HG03095 (cell line): ENCODE data around the gene NEURL3.
A peak's percentile ranks its signal among the peaks of the same experiment; 100 is the strongest.
"Not testable (repeated sequence)": the region's sequence is repeated elsewhere in the genome, so short reads cannot be mapped to it uniquely, and the experiment has no call there.

ENCODE experiments used
- ATAC-seq: cut with Tn5 transposase; IDR thresholded peaks from one replicate; pipeline ENCODE4 v1.9.1; 2021; ENCODE audit warnings: moderate library complexity; ENCODE audit not compliant: unreplicated experiment

The NEURL3 gene

DNA sequence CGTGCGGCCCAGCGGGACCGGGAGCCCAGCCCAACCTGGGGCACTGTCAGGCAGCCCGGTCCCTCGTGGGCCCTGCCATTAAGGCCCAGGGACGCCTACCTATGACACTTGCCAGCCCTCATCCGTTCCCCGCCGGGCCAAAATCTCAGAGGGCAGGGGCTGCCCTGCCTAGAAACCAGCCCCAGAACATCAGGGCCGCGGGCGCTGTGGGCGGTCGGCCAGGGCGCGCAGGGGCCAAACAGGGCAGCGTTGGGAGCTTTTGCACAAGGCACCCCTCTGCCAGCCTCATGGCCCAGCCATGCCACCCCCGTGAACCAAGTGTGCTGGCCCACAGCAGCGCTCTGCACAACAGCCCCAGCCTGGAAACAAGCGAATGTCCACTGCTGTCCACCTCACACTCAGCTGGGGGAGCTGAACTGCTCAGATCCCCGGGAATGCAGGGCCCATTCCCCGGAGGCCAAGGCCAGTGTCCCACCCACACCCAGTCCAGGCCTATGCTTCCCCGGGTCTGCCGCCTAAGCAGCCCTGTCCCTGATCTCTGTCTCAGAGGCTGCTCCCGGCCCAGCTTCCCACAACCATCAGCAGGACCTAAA lies 3.5 kb upstream of the NEURL3 start:
- ATAC-seq: no peak

DNA sequence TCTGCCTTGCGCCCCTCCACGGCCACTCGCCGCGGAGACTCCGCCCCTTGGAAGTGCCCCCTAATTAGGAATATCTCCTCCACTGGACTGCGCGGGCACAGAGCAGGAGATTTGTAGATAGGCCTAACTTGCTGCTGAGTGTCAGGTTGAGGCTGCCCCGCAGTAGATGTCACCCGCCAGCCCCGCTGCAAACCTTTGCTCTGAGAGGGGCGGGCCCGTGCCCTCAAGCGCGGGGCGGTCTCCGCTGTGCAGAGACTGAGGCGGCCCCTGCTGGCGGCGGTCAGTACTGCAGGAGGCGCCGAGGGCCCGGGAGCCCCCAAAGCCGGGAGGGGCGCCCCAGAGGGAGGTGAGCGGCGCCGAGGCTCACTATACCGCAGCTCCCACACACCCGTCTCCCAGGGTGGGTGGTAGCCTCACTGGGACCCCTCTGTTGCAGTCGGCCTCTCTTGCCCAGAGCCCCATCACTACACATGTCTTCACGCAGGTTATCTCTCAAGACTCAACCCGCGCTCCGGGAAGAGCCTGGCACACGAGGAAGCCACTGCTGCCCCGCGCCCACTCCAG lies 2.9 kb upstream of the NEURL3 start:
- peak; percentile 54 for ATAC-seq

GRCh38 chr2:96506907-96507240 lies 1.7 kb upstream of the NEURL3 start:
- no peak for ATAC-seq

GRCh38 chr2:96506016-96506906 lies 1.1 kb upstream of the NEURL3 start:
- no peak for ATAC-seq

DNA sequence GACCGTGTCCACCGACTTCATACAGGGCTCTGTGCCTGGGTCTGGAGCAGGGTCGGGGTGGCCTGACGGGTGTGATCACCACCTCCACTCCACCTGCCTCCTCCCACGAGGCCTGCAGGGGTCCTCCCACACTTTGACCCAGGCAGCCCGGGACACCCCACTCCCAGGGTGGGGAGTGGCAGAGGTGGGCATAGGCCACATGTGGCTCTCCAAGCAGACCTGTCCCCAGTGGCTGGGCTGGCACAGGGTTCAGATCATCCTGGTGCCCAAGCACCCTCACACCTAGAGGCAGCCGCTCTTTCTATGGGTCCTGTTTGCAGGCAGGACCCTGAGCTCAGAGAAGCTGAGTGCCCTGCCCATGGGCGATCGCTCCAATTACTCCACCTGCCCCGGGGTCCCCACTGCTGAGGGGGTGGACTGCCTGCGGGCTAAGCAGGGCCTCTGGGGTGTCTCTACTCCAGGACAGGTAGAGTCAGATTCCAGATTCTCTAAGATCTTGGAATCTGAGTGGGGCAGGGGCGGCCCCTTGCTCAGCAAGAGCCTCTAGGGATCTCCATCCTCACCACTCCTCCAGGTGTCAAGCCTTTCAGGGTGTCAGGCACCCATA lies 1.4 kb downstream of the NEURL3 start:
- no peak for ATAC-seq

- ATAC-seq: no peak
Observed at GRCh38 chr2:96502891-96503636, 2.1 kb downstream of the NEURL3 start.

- no peak for ATAC-seq
Observed at GRCh38 chr2:96501886-96502810, 3.0 kb downstream of the NEURL3 start.

GRCh38 chr2:96501471-96501874 lies 3.7 kb downstream of the NEURL3 start:
- ATAC-seq: peak; percentile 48

DNA sequence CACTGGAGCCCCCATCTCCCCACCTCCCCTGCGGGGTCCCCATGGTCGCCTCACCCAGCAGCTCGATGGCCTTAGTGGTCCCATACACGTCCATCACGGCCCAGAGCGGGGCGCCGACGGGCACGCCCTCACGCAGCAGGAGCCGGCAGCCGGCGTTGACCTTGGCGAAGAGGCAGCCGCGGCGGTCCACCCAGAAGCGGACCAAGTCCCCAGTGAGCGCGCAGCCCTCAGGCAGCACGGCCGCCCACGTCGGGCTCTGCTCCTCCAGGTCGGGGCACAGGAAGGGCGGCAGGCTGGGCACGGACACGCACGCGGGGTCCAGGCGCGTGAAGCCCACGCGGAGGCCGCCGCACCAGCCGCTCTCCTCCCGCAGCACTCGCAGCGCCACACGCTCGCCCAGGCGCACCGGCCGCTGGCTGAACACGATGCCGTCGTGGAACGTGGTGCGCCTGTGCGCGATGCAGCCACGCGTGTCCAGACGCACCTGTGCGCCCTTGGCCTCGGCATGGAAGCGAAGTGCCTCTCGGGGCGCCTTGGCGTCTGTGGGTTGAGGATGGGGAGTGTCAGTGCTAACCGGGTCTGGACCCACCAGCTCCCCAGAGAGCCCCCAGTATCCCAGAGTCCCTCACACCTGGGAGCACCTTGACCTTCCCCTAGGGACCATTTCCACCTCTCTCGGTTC lies 4.6 kb downstream of the NEURL3 start:
- no peak for ATAC-seq

DNA sequence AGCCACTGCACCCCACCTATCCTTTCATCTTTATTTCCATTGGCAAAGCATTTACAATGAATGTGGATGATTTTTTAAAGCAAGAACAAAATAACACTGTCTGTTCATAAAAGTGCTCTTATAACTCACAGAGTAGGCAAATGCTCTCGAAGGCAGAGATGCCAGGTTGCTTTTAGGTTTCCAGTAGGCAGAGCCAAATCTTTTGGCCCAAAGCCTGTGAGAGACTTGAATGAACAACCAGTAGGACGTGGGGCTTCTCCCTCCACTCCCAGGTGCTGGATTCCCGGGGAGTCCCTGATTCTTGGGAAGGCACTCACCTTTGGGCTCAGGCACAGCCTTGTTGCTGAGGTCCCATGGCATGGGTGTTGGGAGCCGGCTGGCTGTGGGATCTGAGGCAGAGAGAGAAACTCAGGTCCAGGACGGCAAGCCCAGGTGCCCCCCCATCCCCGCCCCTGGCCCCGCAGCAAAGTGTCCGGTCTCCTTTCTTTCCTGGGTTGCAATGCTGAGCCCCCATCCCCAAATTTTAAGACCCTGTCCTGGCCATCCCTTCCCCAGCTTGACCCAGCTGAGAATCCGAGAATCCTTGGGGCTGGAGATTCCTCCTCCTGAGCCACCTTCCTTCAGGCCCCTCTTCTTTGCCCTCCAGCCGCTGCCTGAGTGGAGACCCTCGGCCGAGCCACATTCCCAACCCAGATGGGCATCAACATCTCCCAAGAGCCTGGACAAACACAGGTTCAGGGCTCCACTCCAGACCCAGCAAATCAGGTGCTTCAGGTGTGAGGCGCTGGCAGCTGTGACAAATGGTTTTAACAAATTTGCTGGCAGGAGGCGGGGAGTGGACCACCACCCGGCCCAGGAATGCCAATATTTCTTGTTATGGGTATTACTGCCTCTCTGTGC lies 5.8 kb downstream of the NEURL3 start:
- ATAC-seq: no peak

GRCh38 chr2:96498611-96499010 lies 6.5 kb downstream of the NEURL3 start:
- not testable (repeated sequence) for ATAC-seq

- no peak for ATAC-seq
Observed at GRCh38 chr2:96498021-96498431, 7.1 kb downstream of the NEURL3 start.

DNA sequence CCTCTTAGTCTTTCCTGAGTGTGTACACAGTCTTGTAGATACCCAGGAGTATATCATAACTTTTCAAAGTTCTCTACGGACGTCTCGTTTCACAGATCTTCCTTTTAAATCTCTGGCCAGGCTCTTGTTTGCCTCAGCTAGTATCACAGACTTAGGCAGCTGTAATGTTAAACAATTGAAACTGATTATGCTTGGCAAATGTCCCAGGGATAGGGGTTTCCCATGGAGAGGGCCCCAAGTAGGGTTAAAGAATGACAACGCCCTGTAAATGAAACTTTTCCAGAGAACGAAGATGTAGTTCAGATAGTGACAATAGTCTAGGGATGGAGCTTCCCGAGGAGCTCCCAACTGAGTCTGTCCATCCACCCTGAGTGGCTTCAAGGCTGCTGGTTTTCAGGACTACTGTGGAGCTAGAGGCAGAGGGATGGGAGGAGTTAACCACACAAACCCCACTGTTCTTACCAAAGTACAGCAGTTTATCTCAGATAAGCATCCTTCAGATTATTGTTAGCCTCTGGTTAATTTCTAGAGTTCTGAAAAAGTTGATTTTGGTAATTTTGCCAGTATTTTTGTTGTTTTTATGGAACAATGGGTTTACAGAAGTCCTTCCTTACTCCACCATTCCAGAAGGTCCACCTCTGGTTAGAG lies 9.1 kb downstream of the NEURL3 start:
- ATAC-seq: no peak

DNA sequence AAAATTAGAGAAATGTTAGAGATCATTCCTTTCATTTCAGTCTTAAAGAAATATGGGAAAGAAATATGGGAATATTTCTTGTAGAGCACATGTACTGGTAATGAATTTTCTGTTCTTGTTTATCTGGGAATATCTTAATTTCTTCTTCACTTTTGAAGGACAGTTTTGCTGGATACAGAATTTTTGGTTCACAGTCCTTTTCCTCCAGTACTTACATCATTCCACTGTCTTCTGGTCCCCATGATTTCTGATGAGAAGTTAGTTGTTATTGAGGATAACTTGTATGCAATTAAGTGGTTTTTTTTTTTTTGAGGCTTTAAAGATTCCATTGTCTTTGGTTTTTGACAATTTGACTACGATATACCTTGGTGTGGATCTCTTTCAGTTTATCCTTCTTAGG lies 11.0 kb downstream of the NEURL3 start:
- no peak for ATAC-seq

GRCh38 chr2:96493072-96493471 lies 12.1 kb downstream of the NEURL3 start:
- no peak for ATAC-seq

DNA sequence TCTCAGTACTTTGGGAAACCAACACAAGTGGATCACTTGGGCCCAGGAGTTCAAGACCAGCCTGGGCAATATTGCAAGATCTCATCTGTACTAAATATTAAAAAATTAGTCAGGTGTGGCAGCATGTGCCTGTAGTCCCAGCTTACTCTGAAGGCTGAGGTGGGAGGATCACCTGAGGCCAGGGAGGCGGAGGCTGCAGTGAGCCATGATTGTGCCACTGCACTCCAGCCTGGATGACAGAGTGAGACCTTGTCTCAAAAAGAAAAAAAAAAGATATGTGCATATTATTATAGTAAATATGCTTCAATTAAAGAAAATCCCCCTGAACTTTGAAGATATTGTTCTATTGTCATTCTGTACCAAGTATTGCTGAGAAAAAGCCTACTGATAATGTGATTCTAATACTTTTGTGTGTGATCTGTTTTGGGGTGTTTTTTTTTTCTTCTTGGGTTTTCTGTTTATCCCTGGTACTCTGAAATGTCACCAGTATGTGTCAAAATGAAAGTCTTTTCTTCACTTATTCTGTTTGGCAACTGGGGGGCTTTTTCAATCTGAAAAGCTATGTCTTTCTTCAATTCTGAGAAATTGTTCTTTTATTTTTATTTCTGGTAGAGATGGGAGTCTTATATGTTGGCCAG lies 13.2 kb downstream of the NEURL3 start:
- no peak for ATAC-seq

DNA sequence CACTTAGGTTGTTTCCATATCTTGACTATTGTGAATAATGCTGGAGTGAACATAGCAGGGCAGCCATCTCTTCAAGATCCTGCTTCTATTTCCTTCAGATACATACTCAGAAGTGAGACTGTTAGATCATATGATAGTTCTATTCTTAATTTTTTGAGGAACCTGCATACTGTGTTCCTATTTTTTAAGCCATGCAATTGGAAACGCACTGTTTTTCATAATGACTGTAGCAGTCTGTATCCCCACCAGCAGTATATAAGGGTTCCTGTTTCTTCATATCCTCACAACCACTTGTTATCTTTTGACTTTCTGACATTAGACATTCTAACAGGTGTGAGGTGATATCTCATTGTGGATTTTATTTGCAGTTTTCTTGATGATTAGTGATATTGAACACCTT lies 15.5 kb downstream of the NEURL3 start:
- ATAC-seq: no peak

GRCh38 chr2:96489261-96489660 lies 15.9 kb downstream of the NEURL3 start:
- ATAC-seq: no peak
